Vagina (tissue), 2 donors: Measurements from ENCODE around the gene KCNJ15.

ENCODE experiments used
- CTCF ChIP-seq, 3 experiments: fragments of 450-650 bp in 2 of 3; fragments of 200-600 bp in 1 of 3; sonication (generic) in 1 of 3; IDR thresholded peaks; one replicate each; pipeline ENCODE4 v1.5.1; 2017 to 2019; ENCODE audit warnings: antibody characterized with exemption in 3 of 3, mild to moderate bottlenecking in 2 of 3, moderate library complexity in 2 of 3
- POLR2AphosphoS5 ChIP-seq, 2 donors: sonication (generic); formaldehyde crosslinking; IDR thresholded peaks; one replicate each; pipeline ENCODE4 v1.9.0; 2017; ENCODE audit warnings: antibody characterized with exemption in 2 of 2, mild to moderate bottlenecking in 2 of 2, low read depth in 1 of 2; ENCODE audit not compliant: insufficient read depth in 1 of 2

- TF ChIP-seq CTCF (IDR thresholded peaks at IDR 0.05) = no peak
- no peak for TF ChIP-seq POLR2AphosphoS5 (IDR thresholded peaks at IDR 0.05; ENCODE audit: insufficient read depth in 1 of 2, low read depth in 1 of 2)
Measured at GRCh38 chr21:38208118-38208517, 48.7 kb upstream of the KCNJ15 start.
